ENCODE results near the gene DGKH. TPM values are rescaled to one million over a fixed set of nuclear protein-coding genes. Genes with fewer than 3 reads are reported as not detected.

The DGKH gene
- total RNA-seq, 2 experiments from 2014 or later, result 17.3 to 18.2 TPM

DNA sequence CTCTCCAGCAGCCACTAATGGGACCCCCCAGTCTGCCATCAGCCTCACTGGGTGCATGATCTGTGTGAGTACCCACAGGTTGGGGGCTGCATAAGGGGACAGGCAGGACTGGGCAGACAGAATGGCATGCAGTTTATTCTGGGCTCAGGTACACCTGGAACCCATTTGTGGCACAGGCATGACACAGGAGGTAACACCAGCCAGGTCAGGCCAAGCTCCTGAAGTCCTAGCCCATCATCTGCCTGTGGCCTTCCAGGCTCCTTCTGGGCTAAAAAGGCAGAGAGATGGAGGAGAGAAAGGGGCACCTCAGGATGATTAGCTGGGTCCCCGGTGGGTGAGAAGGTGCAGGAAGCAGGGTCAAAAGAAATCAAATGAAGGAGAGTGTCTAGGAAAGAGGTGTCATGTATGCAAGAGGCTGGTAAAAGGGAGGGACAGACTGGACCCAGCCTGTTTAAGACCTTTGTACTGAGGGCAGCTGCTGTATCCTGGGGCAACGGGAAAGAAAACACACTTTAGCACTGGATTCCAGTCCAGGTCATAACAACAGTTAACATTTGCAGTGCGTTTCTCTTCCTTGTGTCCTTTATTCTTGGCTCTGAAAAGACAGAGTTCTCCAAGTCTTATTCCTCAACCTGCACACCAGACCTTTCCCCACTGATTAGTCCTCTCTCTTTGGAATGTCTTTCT lies 20.2 kb upstream of the DGKH start:
- Mint-ChIP-seq H3K27me3 (peaks cover 2% of the 10 kb centered on the region), H3K36me3 (ENCODE audit: low read depth) (no peaks in the 10 kb centered on the region), H3K4me1 (no peaks in the 10 kb centered on the region), H3K9me3 (no peaks in the 10 kb centered on the region), H3K4me3 (no peak overlapping the region), H3K27ac (no peak overlapping the region)
- CTCF ChIA-PET, result interaction anchor here (1.6 kb wide), 1 partner anchor 20 kb away, joined by 4 read pairs; the partner anchor contains the start of gene DGKH
- DNase-seq, result no peak
- POLR2A ChIA-PET, result no interaction called here

DNA sequence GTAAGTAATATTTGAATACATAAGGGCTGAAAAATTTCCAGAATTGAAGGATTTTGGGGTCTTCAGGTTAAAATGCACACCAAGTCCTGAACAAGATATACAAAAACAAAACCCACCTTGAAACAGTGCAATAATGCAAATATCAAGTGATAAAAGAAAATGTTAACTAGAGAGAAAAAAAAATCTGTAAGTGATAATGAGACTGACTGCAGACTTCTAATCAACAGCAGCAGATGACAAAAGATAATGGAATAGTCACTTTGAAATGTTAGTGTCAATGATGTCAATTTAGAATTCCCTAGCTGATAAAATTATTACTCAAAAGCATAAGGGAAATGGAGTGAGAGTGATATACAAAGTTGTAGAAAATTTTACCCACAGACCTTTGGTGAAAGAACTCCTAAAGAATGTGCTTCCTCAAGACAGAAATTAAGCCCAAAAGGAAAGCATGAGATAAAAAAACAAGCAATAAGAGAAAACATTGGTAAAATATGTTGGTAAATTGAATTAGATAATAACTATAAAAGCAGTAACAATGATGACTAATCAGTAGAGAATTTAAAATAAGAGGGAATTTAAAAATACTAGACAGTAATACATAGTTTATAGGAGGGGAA lies 12.4 kb upstream of the DGKH start:
- ChIA-PET POLR2A (no interaction called here), CTCF (interaction anchor here (1.2 kb wide), 1 partner anchor 105 kb away, joined by 5 read pairs; no protein-coding TSS in a partner anchor)
- peaks cover 7% of the 10 kb centered on the region for H3K36me3 Mint-ChIP-seq (ENCODE audit: low read depth)
- H3K27me3 Mint-ChIP-seq, result peaks cover 10% of the 10 kb centered on the region
- no peak overlapping the region for H3K27ac Mint-ChIP-seq
- H3K4me1 Mint-ChIP-seq, result peaks cover 13% of the 10 kb centered on the region
- H3K4me3 Mint-ChIP-seq, result no peak overlapping the region
- no peak for DNase-seq
- H3K9me3 Mint-ChIP-seq, result peaks cover 12% of the 10 kb centered on the region

DNA sequence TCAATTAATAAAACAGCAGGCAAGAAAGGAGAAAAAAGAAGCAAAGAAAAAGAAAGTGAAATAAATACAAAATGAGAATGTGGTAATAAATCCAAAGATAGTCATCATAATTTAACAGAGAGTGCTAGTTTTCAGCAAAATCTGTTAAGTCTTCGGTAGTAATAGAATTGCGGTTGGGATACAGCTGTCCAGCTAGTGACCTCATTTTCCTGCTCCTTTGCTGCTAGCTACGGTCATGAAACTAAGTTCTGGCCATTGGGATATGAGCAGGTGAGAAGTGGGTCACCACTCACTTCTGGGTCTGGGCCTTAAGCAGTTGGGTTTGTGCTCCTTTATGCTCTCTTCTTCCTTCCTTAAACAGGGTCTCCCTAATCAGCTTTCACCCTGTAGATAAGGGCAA lies 11.7 kb upstream of the DGKH start:
- CTCF ChIA-PET, result interaction anchor here (1.2 kb wide), 1 partner anchor 105 kb away, joined by 5 read pairs; no protein-coding TSS in a partner anchor
- peaks cover 18% of the 10 kb centered on the region for H3K4me1 Mint-ChIP-seq
- POLR2A ChIA-PET, result no interaction called here
- DNase-seq, result no peak
- no peak overlapping the region for H3K4me3 Mint-ChIP-seq
- H3K36me3 Mint-ChIP-seq (ENCODE audit: low read depth), result peaks cover 7% of the 10 kb centered on the region
- H3K27me3 Mint-ChIP-seq, result peaks cover 13% of the 10 kb centered on the region
- H3K27ac Mint-ChIP-seq, result no peak overlapping the region
- peaks cover 12% of the 10 kb centered on the region for H3K9me3 Mint-ChIP-seq

DNA sequence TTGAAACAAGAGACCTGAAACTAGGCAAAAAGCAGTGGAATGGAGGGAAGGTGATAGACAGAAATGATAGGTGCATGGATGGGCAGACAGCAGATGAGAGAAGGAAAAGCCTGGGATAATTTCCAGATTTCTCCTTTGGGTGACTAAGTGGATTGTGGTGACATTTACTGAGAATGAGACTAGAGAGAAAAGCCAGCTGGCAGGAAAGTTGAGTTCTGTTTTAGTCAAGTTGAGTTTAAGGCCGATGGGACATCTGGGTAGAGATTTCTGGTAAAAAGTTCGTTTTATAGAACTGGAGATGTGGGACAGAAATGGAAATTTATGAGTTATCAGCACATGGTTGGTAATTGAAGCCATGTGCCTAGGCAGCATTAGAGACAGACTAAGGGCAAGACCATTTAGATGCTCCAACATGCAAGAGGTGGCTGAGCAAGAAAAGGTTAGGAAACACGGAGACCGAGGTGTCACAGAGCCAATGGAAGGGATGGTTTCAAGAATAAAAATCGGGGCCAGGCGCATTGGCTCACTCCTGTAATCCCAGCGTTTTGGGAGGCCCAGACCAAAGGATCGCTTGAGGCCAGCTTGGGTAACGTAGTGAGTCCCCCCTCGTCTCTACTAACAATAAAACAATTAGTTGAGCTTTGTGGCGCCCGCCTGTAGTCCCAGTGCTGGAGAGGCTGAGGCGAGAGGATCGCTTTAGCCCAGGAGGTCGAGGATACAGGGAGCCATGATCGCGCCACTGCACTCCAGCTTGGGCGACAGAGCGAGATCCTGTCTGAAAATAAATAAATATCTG lies 9.6 kb upstream of the DGKH start:
- H3K27ac Mint-ChIP-seq, result peak overlapping the region; percentile 83
- CTCF ChIA-PET, result no interaction called here
- peaks cover 7% of the 10 kb centered on the region for H3K36me3 Mint-ChIP-seq (ENCODE audit: low read depth)
- peak overlapping the region; percentile 81 for H3K4me3 Mint-ChIP-seq
- no peak for DNase-seq
- H3K9me3 Mint-ChIP-seq, result peaks cover 12% of the 10 kb centered on the region
- POLR2A ChIA-PET, result no interaction called here
- peaks cover 16% of the 10 kb centered on the region for H3K27me3 Mint-ChIP-seq
- peaks cover 23% of the 10 kb centered on the region for H3K4me1 Mint-ChIP-seq

DNA sequence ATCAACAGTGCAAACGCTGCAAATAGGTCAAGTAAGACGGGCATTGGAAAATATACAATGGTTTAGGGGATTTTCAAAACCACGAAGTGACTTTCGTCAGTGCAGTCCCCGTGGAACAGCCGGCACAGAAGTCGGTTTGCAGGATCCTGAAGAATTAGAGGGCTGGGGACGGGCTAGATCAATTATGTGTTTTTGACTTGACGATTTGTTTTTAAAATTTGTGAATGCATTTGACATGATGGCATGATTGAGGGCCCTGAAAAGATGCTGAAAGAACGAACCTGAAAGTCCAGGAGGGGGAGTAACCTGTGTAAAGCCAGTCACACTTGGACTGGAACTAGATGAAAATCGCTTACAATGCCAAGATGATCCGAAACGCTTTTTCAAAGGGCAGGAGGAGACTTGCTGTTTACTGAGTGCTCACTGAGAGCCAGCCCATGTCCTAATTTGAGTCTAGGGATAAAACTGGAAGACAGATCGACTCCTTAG lies 8.9 kb upstream of the DGKH start:
- Mint-ChIP-seq H3K27me3 (peaks cover 16% of the 10 kb centered on the region), H3K9me3 (peaks cover 12% of the 10 kb centered on the region), H3K36me3 (ENCODE audit: low read depth) (peaks cover 7% of the 10 kb centered on the region), H3K4me1 (peaks cover 23% of the 10 kb centered on the region), H3K4me3 (peak overlapping the region; percentile 81), H3K27ac (peak overlapping the region; percentile 83)
- DNase-seq, result peak; percentile 13
- CTCF ChIA-PET, result interaction anchor here (0.7 kb wide), 1 partner anchor 79 kb away, joined by 3 read pairs; the partner anchor contains the start of gene VWA8
- POLR2A ChIA-PET, result no interaction called here

- Mint-ChIP-seq H3K4me1 (peaks cover 23% of the 10 kb centered on the region), H3K9me3 (peaks cover 10% of the 10 kb centered on the region), H3K27ac (peak overlapping the region; percentile 83), H3K36me3 (ENCODE audit: low read depth) (peaks cover 7% of the 10 kb centered on the region), H3K4me3 (peak overlapping the region; percentile 81), H3K27me3 (peaks cover 15% of the 10 kb centered on the region)
- ChIA-PET CTCF (interaction anchor here (0.7 kb wide), 1 partner anchor 79 kb away, joined by 3 read pairs; the partner anchor contains the start of gene VWA8), POLR2A (no interaction called here)
- peak; percentile 89 for DNase-seq
Observed at GRCh38 chr13:42039946-42040729, 8.3 kb upstream of the DGKH start.

DNA sequence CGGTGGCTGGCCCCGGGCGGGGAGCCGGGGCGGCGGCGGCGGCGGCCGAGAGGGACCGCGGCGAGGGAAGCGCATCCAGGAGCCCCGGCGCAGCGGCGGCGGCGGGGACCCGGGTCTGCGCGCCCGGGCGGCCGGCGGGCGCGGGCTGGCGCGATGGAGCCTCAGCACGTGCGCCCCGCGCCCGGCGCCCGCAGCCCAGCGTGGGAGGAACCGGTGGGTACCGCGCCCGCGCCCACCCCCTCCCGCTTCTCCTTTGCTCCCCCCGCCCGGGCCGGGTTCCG lies 7.8 kb upstream of the DGKH start:
- Mint-ChIP-seq H3K36me3 (ENCODE audit: low read depth) (peaks cover 5% of the 10 kb centered on the region), H3K9me3 (peaks cover 9% of the 10 kb centered on the region), H3K4me1 (peaks cover 23% of the 10 kb centered on the region), H3K27me3 (peaks cover 15% of the 10 kb centered on the region), H3K4me3 (peak overlapping the region; percentile 78), H3K27ac (no peak overlapping the region)
- POLR2A ChIA-PET, result no interaction called here
- DNase-seq, result no peak
- CTCF ChIA-PET, result interaction anchor here (0.6 kb wide), 1 partner anchor 1869 kb away, joined by 5 read pairs; no protein-coding TSS in a partner anchor

GRCh38 chr13:42041011-42041683 lies 7.3 kb upstream of the DGKH start:
- H3K4me3 Mint-ChIP-seq, result peak overlapping the region; percentile 78
- H3K36me3 Mint-ChIP-seq (ENCODE audit: low read depth), result peaks cover 1% of the 10 kb centered on the region
- peaks cover 15% of the 10 kb centered on the region for H3K27me3 Mint-ChIP-seq
- peaks cover 4% of the 10 kb centered on the region for H3K9me3 Mint-ChIP-seq
- CTCF ChIA-PET, result interaction anchor here (0.6 to 1.2 kb wide), 2 partner anchors 582 to 1870 kb away, joined by 3 to 5 read pairs; no protein-coding TSS in a partner anchor
- H3K27ac Mint-ChIP-seq, result peak overlapping the region; percentile 39
- DNase-seq, result peak; percentile 43
- POLR2A ChIA-PET, result no interaction called here
- H3K4me1 Mint-ChIP-seq, result peaks cover 23% of the 10 kb centered on the region

DNA sequence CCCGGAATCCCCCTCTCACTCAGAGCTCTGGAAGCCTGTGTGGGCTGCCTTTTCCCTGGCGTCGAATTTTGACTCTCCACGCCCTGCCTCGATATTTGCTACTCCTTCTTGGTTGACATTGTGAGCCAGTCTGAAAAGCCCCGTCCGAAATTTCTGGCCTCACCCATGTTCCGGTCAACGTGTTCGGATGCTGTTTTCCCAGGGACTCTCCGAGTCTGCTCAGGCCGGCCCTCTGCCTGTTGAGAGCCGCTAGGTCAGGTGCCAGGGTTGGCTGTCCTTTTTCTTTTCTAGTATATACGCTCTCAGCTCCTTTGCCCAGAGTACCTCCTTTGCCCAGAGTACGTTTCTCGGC lies 6.8 kb upstream of the DGKH start:
- Mint-ChIP-seq H3K4me1 (peaks cover 27% of the 10 kb centered on the region), H3K27me3 (peaks cover 17% of the 10 kb centered on the region), H3K4me3 (peak overlapping the region; percentile 78), H3K27ac (no peak overlapping the region), H3K36me3 (ENCODE audit: low read depth) (no peaks in the 10 kb centered on the region), H3K9me3 (no peaks in the 10 kb centered on the region)
- ChIA-PET POLR2A (no interaction called here), CTCF (interaction anchor here (0.7 to 1.2 kb wide), 2 partner anchors 69 to 583 kb away, joined by 3 read pairs; no protein-coding TSS in a partner anchor)
- DNase-seq, result no peak

DNA sequence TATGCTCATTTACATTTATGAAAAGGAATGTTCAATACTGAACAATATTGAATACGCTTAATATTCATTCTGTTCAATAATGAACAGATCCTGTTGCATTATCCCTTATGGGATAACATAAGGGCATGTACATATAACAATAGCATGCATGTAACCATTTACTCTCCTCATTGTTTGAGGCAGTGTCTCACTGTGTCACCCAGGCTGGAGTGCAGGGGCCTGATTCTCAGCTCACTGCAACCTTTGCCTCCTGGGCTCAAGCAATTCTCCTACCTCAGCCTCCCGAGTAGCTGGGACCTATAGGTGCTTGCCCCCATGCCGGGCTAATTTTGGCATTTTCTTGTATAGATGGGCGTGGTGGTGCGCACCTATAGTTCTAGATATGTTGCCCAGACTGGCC lies 4.8 kb upstream of the DGKH start:
- Mint-ChIP-seq H3K27me3 (peaks cover 10% of the 10 kb centered on the region), H3K4me3 (no peak overlapping the region), H3K9me3 (no peaks in the 10 kb centered on the region), H3K27ac (no peak overlapping the region), H3K4me1 (peaks cover 35% of the 10 kb centered on the region), H3K36me3 (ENCODE audit: low read depth) (no peaks in the 10 kb centered on the region)
- DNase-seq, result no peak
- CTCF ChIA-PET, result no interaction called here
- POLR2A ChIA-PET, result no interaction called here

GRCh38 chr13:42046448-42046847 lies 2.0 kb upstream of the DGKH start:
- H3K4me3 Mint-ChIP-seq, result peak overlapping the region; percentile 7
- H3K27ac Mint-ChIP-seq, result no peak overlapping the region
- no peak for DNase-seq
- POLR2A ChIA-PET, result no interaction called here
- peaks cover 4% of the 10 kb centered on the region for H3K36me3 Mint-ChIP-seq (ENCODE audit: low read depth)
- no peaks in the 10 kb centered on the region for H3K9me3 Mint-ChIP-seq
- CTCF ChIA-PET, result no interaction called here
- H3K4me1 Mint-ChIP-seq, result peaks cover 35% of the 10 kb centered on the region
- H3K27me3 Mint-ChIP-seq, result peaks cover 8% of the 10 kb centered on the region

Data from activated CD4-positive, alpha-beta T cell treated with anti-CD3 and anti-CD28 coated beads, Interleukin-2, amount 10 ng/mL, durations not matched to agents 7 days and 5 days (primary cell).